HK-2 (cell line): ENCODE data around the gene PKMYT1.
"Not testable (repeated sequence)": the region's sequence is repeated elsewhere in the genome, so short reads cannot be mapped to it uniquely, and the experiment has no call there.

Experiments used
- DNase-seq: peaks from one replicate; pipeline ENCODE4 v3.0.0-alpha.2; 2018; ENCODE audit not compliant: unreplicated experiment

Gene PKMYT1

DNA sequence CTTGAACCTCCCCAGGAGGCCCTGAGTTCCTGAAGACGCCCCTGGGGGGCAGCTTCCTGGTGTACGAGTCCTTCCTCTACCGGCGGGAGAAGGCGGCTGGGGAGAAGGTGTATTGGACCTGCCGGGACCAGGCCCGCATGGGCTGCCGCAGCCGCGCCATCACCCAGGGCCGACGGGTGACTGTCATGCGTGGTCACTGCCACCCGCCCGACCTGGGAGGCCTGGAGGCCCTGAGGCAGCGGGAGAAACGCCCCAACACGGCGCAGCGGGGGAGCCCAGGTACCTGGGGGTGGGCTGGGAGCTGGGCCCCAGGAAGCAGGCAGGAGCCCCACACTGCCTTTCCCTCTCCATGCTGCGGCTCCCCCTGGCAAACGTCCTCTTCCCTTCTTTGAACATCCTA lies 46.5 kb downstream of the PKMYT1 start:
- no peak for DNase-seq

DNA sequence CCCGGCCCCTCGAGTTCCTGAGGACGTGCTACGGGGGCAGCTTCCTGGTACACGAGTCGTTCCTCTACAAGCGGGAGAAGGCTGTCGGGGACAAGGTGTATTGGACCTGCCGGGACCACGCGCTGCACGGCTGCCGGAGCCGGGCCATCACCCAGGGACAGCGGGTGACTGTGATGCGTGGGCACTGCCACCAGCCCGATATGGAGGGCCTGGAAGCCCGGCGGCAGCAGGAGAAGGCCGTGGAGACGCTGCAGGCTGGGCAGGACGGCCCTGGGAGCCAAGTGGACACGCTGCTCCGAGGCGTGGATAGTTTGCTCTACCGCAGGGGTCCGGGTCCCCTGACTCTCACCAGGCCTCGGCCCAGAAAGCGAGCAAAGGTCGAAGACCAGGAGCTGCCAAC lies 47.1 kb downstream of the PKMYT1 start:
- DNase-seq: no peak

DNA sequence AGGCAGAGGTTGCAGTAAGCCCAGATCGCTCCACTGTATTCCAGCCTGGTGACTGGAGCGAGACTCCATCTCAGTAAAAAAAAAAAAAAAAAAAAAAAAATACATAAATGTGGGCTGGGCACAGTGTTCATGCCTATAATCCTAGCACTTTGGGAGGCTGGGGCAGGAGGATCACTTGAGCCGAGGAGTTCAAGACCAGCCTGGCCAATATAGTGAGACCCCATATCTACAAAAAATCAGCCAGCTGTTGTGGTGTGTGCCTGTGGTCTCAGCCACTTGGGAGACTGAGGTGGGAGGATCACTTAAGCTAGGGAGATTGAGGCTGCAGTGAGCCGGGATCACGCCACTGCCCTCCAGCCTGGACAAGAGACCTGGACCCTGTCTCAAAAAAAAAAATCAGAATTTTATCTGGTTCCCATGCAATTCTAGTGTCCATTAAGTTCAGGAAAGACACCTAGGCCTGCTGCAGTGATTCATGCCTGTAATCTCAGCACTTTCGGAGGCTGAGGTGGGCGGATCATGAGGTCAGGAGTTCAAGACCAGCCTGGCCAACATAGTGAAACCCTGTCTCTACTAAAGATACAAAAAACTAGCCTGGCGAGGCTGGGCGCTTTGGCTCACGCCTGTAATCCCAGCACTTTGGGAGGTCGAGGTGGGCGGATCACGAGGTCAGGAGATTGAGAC lies 48.9 kb downstream of the PKMYT1 start:
- DNase-seq: not testable (repeated sequence)

DNA sequence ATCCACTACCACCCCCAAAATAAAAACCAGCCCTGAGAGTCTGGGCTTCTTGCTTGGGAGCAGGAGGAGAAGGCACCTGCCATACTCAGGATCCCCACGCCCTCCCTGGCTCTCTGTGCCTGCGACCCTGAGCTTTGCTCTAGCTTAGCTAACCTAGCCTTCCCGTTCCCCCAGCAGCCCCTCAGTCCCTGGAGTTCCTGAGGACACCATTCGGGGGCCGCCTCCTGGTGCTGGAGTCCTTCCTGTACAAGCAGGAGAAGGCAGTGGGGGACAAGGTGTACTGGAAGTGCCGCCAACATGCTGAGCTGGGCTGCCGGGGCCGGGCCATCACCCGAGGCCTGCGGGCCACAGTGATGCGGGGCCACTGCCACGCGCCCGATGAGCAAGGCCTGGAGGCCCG lies 50.0 kb downstream of the PKMYT1 start:
- DNase-seq: no peak

DNA sequence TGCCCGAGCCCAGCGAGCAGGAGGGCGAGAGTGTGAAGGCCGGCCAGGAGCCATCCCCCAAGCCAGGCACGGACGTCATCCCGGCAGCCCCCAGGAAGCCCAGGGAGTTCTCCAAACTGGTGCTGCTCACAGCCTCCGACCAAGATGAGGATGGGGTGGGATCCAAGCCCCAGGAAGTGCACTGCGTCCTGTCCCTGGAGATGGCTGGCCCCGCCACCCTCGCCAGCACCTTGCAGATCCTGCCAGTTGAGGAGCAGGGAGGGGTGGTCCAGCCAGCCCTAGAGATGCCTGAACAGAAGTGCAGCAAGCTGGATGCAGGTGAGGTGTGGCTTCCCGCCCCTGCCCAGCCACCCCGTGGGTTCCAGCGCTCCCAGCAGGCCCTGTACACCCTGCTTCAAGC lies 50.6 kb downstream of the PKMYT1 start:
- DNase-seq: no peak

DNA sequence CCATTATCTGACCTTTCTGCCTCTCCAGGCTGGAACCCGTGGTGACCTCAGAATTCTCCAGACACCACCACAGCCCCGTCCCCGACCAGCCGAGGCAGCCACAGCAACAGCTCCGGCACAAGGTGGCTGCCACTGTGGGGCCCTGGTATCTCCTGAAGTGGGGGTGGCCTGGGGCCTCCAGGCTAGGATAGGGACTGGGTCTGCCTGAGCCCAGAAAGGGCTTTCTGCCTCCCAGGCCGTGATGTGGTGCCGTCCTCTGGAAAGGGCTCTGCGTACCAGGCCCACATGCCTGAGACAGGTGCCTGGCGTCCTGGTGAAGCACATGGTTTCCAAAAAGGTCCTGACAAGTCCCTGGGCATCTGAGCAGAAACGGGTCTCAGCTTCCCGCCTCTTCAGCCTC lies 51.5 kb downstream of the PKMYT1 start:
- DNase-seq: no peak

DNA sequence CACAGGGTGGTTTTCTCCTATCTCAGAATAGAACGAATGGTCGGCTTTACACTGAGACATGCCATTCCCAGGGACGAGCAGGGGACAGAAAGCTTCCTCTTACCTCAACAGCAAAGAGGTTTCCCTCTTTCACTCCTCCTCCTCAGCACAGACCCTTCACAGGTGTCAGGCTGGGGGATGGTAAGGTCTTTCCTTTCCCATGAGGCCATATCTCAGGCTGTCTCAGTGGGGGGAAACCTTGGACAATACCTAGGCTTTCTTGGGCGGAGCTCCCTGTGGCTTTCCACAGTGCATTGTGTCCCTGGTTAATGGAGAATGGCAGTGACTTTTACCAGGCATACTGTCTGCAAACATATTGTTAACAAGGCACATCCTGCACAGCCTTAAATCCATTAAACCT lies 52.1 kb downstream of the PKMYT1 start:
- not testable (repeated sequence) for DNase-seq

DNA sequence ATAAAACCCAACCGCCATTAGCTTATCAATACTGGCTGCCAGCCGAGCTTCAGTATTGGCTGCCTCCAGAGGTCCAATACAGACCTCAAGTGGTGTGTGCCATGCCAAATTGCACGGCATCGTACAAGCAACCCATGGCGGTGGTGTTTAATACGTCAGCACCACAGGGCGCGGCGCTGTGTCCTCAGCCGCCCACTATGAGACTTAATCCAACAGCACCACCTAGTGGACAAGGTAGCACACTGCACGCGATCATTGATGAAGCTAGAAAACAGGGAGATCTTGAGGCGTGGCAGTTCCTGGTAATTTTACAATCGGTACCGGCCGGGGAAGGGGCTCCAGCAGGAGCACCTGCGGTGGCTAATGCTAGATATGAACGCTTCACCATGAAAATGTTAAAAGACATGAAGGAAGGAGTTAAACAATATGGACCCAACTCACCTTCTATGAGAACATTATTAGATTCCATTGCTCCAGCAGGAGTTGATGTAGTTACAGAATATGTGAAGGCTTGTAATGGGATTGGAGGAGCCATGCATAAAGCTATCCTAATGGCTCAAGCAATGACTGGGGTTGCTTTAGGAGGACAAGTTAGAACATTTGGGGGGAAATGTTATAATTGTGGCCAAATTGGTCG lies 53.1 kb downstream of the PKMYT1 start:
- DNase-seq: peak; percentile 76

DNA sequence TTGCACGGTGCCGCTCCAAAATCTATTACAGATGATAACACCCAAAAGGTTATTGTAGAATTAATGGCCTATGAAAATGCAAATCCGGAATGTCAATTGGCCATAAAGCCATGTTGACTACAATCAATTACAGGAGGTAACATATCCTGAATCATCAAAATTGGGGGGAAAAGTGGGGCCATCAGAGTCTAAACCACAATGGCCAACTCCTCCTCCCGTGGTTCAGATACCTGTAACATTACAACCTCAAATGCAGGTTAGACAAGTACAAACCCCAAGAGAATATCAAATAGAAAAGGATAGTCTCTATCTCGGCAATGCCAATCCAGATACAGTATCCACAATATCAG lies 53.6 kb downstream of the PKMYT1 start:
- no peak for DNase-seq

DNA sequence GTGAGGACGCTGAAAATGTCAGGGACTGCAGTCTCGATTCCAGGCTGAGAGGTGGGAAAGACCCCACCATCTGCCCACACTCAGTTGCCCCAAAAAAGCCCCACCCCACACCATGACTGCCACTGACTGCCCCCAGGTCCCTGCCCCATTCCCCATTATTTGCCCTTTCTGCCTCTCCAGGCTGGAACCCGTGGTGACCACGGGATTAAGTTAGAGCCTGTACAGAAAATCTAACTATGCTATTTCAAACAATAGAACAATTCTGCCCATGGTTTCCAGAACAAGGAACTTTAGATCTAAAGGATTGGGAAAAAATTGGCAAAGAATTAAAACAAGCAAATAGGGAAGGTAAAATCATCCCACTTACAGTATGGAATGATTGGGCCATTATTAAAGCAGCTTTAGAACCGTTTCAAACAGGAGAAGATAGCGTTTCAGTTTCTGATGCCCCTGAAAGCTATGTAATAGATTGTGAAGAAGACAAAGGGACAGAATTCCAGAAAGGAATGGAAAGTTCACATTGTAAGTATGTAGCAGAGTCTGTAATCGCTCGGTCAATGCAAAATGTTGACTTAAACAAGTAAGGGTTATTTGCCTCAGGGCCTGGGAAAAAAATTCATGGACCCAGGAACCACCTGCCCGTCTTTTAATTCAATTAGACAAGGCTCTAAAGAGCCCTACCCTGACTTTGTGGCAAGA lies 54.1 kb downstream of the PKMYT1 start:
- DNase-seq: no peak

DNA sequence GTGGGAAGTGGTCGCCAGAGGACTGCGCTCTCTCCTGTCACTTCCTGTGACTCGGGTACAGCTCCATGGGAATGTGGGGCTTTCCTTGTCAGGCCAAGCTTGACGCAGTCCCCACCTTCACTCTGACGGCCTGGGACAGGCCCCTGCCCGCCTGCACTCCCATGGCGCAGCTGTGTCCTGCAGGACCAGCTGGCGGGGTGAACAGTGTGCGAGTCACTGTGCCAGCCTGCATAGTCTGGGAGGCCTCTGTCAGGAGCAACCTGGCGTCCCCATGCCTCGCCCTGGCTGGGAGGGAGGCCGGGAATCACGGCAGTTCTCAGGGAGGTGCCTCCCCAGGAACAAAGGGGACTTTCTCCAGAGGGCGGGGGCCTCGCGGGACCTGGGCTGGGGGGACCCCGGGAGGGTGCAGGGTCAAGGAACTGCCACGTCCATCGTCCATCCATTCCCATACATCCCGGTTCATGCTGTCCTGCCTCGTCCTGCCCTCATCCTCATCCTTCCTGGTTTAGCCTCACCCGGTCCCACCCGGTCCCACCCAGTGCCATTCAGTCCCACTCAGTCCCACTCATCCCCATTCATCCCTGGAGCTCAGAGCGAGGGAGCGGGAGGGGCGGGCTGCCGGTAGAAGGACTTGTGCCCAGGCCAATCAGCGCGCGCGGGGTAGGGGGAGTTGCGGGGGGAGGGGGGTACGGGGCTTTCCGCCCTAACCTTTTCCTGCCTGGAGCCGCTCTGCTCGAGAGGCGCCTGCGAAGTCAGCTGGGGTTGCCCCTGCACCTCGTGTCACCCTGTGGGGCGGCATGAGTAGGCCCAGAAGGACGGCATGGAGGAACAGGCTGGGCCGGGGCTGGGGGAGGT lies 55.1 kb downstream of the PKMYT1 start:
- DNase-seq: no peak

DNA sequence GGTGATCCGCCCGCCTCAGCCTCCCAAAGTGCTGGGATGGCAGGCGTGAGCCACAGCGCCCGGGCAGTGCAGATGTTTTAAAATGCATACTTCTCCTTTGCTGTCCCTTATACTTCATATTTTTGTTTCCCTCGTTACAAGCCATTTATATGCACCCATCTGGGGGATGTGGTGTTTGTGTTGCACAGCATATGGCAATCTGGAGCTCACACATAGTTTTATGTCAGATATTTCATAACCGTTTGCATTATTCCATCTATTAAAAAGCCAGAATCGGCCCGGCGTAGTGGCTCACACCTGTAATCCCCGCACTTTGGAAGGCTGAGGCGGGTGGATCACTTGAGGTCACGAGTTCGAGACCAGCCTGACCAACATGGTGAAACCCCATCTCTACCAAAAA lies 56.8 kb downstream of the PKMYT1 start:
- DNase-seq: no peak
